HG03139 (cell line): Measurements from ENCODE around the gene PPARG.
"Not testable (repeated sequence)": the region's sequence is repeated elsewhere in the genome, so short reads cannot be mapped to it uniquely, and the experiment has no call there.

ENCODE experiments used
- ATAC-seq: cut with Tn5 transposase; IDR thresholded peaks from one replicate; pipeline ENCODE4 v1.9.1; 2021; ENCODE audit not compliant: unreplicated experiment

Gene PPARG

DNA sequence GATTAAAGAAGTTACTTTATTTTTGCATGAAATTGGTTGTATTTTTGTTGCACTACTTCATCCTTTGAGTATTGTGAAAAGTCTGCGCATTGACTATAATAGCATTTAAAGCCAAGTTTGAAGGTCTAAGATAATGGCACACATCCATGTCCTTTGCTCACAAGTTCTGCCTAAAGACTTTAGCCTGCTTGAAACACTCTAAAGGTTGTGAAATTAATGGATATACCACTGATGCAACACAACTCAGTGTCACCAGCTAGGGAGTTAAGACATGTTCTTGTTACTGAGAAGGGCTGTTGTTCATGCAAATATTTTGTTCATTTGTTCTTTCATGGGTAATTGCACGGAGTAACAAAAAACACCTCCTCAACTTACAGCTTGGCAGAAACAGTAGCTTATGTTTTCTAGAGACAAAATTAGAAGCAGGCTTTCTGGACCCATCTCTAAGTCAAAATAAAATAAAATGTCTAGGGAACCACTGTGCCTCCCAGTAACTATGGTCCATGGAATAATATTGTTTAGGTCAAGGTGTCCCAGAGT is 83.9 kb downstream of the PPARG start:
- no peak for ATAC-seq

DNA sequence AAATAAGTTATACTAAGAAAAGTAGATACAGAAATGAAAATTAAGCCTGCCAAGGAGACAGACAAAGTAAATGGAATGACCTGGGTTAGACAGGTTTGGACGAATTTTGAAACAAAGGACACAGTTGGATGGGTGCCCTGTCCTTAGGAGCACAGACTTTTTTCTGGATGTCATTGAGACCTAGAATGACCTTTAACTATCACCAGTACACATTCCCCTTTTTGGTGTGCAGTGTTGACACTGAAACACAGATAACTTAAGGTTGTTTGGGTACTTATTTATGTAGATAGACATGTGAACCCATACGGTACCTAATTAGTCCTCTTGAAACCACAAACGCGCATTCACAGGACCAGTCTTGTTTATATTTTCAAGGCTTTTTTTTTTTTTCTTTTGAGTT is 86.7 kb downstream of the PPARG start:
- no peak for ATAC-seq

DNA sequence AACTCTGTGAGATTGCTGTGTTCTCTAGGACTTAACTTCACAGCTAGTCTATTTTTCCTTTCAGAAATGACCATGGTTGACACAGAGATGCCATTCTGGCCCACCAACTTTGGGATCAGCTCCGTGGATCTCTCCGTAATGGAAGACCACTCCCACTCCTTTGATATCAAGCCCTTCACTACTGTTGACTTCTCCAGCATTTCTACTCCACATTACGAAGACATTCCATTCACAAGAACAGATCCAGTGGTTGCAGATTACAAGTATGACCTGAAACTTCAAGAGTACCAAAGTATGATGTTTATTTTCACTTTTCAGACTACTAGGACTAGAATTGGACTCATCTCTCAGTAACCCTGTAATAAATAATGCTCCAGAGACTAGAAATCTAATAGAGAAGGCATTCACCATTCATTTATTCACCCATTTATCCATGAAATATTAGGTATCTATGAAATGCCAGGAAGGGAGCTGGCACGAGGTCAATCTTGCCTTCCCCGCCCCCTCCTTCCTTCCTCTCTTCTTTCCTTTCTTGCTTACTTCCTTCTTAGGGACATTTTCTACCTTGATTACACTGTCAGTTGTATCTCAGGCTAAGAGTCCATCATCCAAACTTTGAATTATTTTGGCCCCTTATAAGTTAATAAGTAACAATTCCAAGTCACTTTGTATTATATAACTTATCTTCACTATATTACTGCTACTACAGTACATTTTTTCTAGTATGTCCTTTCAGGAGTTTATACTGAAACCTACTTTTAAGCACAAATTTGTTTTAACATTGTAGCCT is 91.0 kb downstream of the PPARG start:
- no peak for ATAC-seq

DNA sequence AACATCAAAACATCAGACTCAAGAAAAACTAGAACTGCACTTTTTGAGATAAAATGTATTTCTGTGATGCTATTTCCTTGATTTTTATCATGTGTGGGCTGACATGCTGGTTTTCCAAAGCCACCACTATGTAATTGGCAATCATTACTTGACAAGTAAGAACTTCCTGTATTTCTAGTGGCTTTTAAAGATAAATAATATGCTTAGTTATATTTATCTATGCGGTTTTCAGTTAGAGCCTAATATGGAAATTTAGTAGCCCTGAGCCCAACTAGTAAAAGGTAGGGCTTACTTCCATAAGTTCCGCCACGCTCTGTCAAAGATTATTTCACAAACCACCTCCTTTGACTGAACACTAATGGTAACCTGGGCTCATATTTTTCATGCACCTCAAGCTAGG is 91.6 kb downstream of the PPARG start:
- no peak for ATAC-seq

DNA sequence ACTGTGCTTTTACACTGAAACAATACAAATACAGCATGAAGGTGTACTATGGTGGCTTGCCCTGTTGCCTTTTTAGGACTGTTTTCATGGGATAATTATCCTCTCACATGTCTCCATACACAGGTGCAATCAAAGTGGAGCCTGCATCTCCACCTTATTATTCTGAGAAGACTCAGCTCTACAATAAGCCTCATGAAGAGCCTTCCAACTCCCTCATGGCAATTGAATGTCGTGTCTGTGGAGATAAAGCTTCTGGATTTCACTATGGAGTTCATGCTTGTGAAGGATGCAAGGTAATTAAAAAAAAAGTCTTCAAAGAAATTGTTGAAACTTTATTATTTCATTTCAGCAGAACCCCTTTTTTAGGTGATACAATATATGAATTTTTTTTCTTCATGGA is 92.3 kb downstream of the PPARG start:
- no peak for ATAC-seq

DNA sequence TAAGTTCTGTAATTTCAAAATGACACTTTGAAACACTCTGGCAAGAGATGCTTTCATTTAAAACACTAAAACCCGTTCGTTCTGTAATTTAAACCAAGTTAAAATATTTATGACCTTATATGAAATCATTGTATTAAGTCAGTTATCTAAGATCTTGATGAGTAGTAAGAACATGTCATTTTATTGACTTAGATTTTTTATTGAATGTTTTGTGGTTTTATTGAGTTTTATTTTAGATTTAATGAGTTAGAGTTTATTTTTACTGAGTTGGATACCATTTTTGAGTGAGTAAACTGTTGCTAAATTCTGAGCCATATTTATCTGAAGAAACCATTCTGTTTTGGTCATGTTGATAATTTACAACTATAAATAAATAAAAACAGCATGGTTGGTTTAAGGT is 94.3 kb downstream of the PPARG start:
- no peak for ATAC-seq

DNA sequence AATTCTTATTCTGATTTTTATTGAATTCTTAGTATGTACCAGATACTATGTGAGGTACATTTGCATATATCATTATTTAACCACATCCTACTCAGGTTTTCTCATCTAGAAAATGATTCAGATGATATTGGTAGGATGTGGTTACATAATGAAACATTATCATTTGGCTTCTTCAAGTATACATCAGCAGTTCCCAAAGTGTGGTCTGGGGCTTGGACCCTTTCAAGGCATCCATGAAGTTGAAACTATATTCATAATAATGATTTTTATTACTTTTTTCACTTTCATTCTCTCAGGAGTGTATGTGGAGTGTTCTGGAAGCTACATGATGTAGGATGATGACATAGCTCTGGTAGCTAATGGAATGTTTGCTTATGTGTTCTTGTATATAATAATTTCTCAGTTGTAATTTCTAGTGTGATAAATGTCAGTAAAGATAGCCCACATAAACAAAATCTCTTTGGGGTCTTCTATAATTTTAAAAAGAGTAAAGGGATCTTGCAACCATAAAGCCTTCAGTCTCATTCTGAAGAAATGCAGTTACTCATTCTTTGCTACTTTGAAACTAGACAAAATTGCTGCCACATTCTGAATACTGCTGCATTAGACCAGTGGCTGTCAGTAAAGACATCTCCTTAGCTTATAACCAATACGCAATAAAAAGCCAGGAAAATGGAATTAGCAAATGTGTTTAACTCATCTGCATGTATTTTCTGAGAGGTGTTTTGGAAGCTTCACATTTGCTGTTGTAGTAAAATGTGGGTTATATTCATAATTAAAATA is 95.8 kb downstream of the PPARG start:
- ATAC-seq: no peak

DNA sequence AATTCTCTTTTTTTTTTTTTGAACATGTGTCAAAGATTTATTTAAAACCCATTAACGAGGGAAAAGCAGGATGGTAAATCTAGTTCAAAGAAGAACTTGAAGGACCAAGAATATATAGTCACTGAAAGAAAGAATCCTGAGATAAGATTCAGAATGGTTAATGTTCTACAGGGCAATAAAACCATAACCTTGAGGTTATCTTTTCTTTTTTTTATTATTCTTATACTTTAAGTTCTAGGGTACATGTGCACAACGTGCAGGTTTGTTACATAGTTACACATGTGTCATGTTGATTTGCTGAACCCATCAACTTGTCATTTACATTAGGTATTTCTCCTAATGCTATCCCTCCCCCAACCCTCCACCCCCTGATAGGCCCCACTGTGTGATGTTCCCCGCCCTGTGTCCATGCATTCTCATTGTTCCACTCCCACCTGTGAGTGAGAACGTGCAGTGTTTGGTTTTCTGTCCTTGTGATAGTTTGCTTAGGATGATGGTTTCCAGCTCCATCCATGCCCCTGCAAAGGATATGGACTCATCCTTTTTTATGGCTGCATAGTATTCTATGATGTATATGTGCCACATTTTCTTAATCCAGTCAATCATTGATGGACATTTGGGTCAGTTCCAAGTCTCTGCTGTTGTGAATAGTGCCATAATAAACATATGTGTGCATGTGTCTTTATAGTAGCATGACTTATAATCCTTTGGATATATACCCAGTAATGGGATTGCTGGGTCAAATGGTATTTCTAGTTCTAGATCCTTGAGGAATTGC is 97.8 kb downstream of the PPARG start:
- ATAC-seq: not testable (repeated sequence)

DNA sequence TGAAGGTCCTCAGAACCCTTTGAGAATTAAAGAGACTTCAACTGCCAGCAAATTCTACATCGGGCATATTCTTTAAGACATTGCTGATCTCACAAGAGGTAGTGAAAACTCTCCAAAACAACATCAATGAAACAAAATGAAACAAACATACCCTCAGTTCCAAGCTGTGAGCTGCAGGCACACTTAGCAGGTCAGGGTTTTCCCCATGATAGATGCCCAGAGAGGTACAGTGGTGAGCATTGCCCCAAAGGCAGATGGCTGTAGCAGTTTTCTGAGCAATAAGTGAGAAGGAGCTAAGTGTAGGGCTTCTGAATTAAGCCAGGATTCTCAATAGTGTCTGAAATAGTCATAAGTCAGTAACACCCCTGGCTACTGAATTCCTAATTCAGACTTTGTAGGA is 99.3 kb downstream of the PPARG start:
- ATAC-seq: no peak

DNA sequence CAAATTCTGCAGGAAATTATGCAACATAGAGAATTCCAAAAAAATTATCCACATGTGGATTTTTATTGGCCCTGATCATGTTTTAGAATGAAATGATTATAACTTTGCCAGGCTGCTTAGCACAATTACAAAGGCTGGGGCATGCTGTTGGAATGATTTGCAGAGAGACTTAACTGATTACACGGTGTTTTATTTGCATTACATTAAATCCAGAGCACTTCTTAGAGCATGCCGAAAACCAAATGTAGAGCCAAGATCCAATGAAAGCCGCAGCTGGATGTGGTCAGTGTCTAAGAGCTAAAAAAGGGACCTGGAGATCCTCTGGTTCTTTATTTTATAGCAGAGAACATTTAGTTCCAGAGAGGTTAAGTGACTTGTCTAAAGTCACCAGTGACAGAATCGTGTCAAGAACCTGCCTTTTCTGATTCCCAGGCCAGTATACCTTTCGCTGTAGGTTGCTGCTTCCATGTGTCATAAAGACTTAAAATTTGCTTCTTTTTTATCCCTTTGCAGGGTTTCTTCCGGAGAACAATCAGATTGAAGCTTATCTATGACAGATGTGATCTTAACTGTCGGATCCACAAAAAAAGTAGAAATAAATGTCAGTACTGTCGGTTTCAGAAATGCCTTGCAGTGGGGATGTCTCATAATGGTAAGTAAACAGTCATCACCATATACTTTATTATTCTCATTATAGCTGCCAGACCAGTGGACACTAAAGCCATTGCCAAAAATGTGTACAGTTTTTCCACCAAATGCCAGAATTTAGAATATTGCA is 103.4 kb downstream of the PPARG start:
- no peak for ATAC-seq

DNA sequence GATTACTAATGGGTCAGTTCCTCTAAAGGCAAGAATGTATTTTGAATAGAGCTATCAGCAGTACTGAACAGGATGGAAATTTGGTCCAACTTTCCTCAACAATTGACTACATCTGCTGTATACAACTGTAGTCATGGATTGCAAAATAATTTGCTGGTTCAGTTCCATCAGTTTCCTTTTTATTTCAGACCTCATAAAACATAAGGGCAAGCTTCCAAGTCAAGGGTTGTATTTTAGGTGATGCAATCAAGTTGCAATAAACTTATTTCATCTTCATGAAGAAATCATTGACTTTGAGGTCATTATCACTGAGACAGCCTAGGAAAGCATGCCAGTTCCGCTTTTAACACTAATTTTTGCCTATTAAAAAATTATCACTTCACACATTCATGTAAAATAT is 105.0 kb downstream of the PPARG start:
- ATAC-seq: no peak

DNA sequence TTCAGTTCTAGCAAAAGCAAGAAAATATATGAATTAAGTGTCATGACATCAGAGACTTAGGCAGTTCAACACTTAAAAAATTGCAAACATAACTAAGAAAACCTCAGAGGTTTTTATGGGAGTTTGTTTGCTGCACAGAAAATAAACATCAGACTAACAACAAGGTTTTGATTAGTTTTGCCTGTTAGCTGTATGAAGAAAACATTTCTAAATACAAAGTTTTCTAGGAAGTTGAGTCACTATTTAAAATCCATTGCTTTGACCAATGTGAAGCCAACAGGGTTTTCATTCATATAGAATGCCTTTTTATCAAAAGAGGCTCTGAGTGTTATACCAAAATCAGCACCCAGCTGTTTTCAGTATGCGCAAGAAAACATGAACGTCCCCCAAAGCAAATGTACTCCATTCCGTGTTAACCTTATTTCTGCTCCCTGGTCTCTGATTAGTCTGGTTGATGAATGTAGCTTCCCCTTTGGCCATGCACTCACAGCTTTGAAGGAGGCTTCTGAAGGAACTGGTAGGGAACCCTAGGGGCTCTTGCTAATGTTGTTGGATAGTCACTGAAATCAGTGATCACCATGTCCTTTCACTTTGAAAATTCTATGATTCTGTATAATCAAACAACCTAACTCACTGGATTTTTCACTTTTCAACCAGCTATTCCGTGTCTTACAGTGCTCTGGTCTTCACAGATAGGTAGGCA is 105.8 kb downstream of the PPARG start:
- peak; percentile 18 for ATAC-seq

DNA sequence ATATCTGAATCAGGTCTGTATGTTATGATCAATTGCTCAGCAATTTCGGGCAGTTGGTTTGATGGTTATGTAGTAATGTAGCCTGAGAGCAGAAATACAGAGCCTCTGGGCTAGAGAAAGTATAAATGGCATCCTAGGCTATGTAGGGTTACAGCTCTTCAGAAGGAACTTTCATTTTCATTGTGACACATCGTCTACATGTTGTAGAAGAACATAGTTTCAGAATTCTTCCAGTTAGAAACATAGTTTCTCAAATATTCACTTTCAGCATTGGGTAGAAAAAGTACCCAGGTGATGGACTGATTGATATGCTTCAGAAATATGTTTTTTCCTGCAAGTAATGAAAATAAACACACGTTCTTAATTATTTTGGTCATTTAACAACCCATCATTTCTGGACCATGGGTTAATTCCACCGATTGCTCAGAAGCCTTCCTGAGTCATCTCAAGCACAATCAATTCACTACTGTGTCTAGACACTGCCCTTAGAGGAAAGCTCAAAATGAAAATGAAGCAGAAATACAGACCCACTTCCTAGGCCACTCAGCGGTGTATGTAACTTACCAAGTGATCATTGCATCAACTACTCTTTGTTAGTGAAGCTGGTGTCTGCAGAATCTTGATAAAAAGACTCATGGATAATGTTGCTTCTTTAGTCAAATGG is 106.6 kb downstream of the PPARG start:
- ATAC-seq: peak; percentile 87

DNA sequence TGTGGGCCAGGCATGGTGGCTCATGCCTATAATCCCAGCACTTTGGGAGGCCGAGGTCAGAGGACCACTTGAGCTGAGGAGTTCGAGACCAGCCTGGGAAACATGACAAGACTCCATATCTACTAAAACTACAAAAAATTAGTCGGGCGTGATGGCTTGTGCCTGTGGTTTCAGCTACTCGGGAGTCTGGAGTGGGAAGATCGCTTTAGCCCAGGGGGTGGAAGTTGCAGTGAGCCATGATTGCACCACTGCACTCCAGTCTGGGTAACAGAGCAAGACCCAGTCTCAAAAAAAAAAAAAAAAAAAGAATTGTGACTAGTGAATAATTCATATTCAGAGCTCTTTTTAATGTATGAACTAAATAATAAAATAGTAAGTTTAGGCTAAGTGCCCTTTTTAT is 107.6 kb downstream of the PPARG start:
- ATAC-seq: no peak

DNA sequence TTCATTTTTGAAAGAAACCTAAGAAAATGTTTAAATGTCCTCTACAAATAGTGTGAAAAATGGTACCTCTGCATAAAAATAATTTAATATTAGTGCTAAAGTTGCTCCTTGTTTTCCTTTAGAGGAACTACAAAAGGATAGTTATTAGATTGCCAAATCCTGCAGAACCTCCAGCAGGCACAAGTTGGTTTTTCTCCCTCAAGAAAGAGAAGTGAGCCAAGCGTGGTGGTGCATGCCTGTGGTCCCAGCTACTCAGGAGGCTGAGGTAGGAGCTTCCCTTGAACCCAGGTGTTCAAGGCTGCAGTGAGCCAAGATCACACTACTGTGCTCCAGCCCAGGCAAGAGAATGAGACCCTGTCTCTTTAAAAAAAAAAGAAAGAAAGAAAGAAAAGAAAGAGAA is 110.4 kb downstream of the PPARG start:
- ATAC-seq: no peak

DNA sequence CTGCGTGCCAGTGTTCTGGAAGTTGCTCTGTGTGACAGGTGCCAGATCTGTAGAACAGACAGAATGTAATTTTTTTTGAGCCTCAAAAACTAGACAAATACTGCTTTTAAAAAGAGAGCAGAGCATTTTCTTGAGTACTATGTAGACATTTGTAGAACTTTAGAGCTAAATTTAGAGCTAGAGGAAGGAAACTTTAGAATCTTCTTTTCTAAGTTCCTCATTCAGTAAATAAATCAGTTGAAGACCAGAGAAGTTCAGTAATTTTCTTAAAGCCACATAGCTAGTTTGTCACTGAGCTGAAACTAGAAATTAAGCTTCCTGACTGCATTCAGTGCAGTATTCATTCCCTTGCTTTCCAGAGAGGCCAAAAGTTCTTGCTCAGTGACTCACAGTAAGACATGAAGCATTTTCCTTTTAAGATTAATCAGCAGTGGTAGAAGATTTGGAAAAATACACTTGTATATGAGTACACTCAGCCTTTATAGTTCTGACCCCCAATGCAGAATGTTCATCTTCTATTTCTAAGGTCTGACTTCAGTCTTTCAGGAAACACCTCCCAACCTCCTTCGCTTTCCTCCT is 111.8 kb downstream of the PPARG start:
- ATAC-seq: no peak

DNA sequence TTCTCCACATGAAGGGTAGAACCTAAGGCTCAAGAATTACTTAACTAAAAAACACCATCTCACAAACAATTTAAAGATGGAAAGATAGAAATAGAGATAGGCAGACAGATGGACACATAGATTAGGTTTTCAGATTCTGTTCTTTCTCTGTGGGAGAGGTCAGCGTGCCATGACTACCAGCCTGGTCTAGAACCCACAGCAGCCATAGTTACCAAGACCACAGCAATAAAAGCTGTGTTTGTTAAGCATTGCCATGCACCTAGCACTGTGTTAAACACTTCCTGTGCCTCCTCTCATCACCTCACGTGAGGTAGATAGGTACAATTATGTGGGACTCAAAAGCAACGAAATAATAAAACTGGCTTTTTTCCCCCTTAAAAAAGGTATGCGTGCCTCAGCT is 112.3 kb downstream of the PPARG start:
- no peak for ATAC-seq

DNA sequence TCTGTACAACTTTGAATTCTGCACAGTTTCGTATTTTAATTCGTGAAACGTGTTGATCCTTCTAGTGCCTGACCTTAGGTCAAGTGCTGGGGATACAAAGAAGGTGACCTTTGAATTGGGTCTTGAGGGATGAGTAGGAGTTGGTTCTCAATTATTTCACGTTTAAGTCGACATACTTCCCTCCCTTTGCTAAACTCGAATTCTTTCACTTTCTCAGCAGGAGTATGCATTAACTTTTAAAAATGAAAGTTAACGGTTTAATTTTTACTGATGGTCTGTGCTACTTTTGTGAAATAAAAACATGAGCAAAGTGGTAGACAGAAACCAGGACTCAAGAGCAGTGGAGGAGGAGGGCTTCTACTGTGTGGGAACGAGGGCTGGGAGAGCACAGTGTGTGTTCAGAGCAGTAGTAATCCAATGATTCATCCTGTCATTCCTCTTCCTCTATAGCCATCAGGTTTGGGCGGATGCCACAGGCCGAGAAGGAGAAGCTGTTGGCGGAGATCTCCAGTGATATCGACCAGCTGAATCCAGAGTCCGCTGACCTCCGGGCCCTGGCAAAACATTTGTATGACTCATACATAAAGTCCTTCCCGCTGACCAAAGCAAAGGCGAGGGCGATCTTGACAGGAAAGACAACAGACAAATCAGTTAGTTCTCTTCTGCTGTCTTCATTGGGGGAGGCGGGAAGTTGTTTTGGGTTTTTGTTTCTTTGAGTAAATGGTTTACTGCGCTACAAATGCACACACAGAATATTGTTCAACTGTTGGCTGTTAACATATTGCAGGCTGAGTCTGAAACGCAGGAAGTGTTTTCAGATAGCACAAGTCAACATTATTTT is 116.8 kb downstream of the PPARG start:
- ATAC-seq: no peak
